Endothelial cell of umbilical vein (primary cell): ENCODE data around the gene SERINC2. TPM values are rescaled to one million over a fixed set of nuclear protein-coding genes. Genes with fewer than 3 reads are reported as not detected.

Experiments used
- BruUV-seq: library from RNA; stranded (reverse); fragments of 400-500 nt; replicated peaks from 2 replicates; lab custom pipeline; 2021; lab: Mats Ljungman, UMichigan
- CTCF ChIA-PET: fragments of 300-600, 350-600 bp; sonication (Branson Sonifier 250); formaldehyde crosslinking; loops from one replicate; lab custom pipeline; 2021; ENCODE audit warnings: antibody characterized with exemption, inconsistent platforms; lab: Charles Lee
- POLR2A ChIA-PET: fragments of 300-600, 350-600 bp; sonication (Branson Sonifier 250); formaldehyde crosslinking; loops from one replicate; lab custom pipeline; 2021; ENCODE audit warnings: antibody characterized with exemption, inconsistent platforms; lab: Charles Lee
- DNase-seq: peaks from one replicate; pipeline ENCODE4 v3.0.0-alpha.2; 2011; ENCODE audit warnings: low read depth, low spot score
- FAIRE-seq: peaks from 2 replicates; lab custom pipeline; 2011; peaks lifted over from hg19 to GRCh38; lab: Jason Lieb, UNC
- H2AFZ ChIP-seq: 2 replicates; pipeline ENCODE4 v1.6.0; 2012; ENCODE audit warnings: low read depth, low read length, control low read depth, inconsistent platforms
- H3K27ac ChIP-seq: 2 replicates; pipeline ENCODE4 v1.5.1; 2011; ENCODE audit warnings: low read depth, mild to moderate bottlenecking, control low read depth, low read length, moderate library complexity; ENCODE audit not compliant: insufficient read depth
- H3K27me3 ChIP-seq, 2 experiments: 2 replicates each; pipeline versions ENCODE4 v1.6.0 to v1.6.1; 2011; ENCODE audit warnings: low read length in 2 of 2, mixed read lengths in 1 of 2; ENCODE audit not compliant: control insufficient read depth in 2 of 2, insufficient read depth in 2 of 2
- H3K36me3 ChIP-seq, 2 experiments: 2 replicates in 1 of 2; 3 replicates in 1 of 2; pipeline ENCODE4 v1.5.1; 2011; ENCODE audit warnings: low read length in 2 of 2, mild to moderate bottlenecking in 1 of 2, moderate library complexity in 1 of 2; ENCODE audit not compliant: control insufficient read depth in 2 of 2, insufficient read depth in 2 of 2; ENCODE audit errors: extremely low read depth in 1 of 2
- H3K4me1 ChIP-seq: 3 replicates; pipeline ENCODE4 v1.5.1; 2011; ENCODE audit warnings: mild to moderate bottlenecking, low read length; ENCODE audit not compliant: control insufficient read depth, insufficient read depth; ENCODE audit errors: extremely low read depth
- H3K4me2 ChIP-seq: 2 replicates; pipeline ENCODE4 v1.6.1; 2011; ENCODE audit warnings: low read length, control low read depth, mixed read lengths; ENCODE audit not compliant: insufficient read depth
- H3K4me3 ChIP-seq, 3 experiments: fragments of 200-600 bp in 1 of 3; sonication (generic), shearing (Covaris generic) in 1 of 3; replicated peaks in 1 of 3; 2 replicates each; pipeline ENCODE4 v1.5.1; 2011 to 2016; ENCODE audit warnings: control low read depth in 3 of 3, low read length in 3 of 3, mild to moderate bottlenecking in 2 of 3, inconsistent platforms in 1 of 3, low read depth in 1 of 3, moderate library complexity in 1 of 3; ENCODE audit not compliant: insufficient read depth in 1 of 3
- H3K79me2 ChIP-seq: 2 replicates; pipeline ENCODE4 v1.6.0; 2012; ENCODE audit warnings: low read length, inconsistent platforms; ENCODE audit not compliant: control insufficient read depth, insufficient read depth
- H3K9ac ChIP-seq: replicated peaks from 2 replicates; pipeline ENCODE3; 2011; ENCODE audit warnings: low read length, control low read depth; ENCODE audit not compliant: insufficient read depth; ENCODE audit errors: extremely low read depth
- H3K9me1 ChIP-seq: replicated peaks from 3 replicates; pipeline ENCODE4 v1.6.0; 2011; ENCODE audit warnings: mild to moderate bottlenecking, low read length; ENCODE audit not compliant: control insufficient read depth, insufficient read depth; ENCODE audit errors: extremely low read depth
- H3K9me3 ChIP-seq: replicated peaks from 2 replicates; pipeline ENCODE4 v1.5.1; 2012; ENCODE audit warnings: low read length, inconsistent platforms; ENCODE audit not compliant: control insufficient read depth, insufficient read depth
- H4K20me1 ChIP-seq: replicated peaks from 2 replicates; pipeline ENCODE3; 2011; ENCODE audit warnings: mild to moderate bottlenecking, low read length; ENCODE audit not compliant: control insufficient read depth, insufficient read depth; ENCODE audit errors: extremely low read depth
- CTCF ChIP-seq, 2 donors: IDR thresholded peaks; 1 replicate in 1 of 2; 2 replicates in 1 of 2; pipeline ENCODE4 v1.5.1; 2011; ENCODE audit warnings: low read length in 2 of 2, mild to moderate bottlenecking in 2 of 2, moderate library complexity in 2 of 2, control low read depth in 1 of 2, inconsistent platforms in 1 of 2, low read depth in 1 of 2; ENCODE audit not compliant: insufficient read depth in 1 of 2; ENCODE audit errors: extremely low read depth in 1 of 2
- EZH2 ChIP-seq: IDR thresholded peaks from 2 replicates; pipeline ENCODE4 v1.6.1; 2012; ENCODE audit warnings: borderline replicate concordance, low read depth, mild to moderate bottlenecking, moderate library complexity, low read length, inconsistent platforms; ENCODE audit not compliant: severe bottlenecking
- FOS ChIP-seq: IDR thresholded peaks from 2 replicates; pipeline ENCODE4 v1.6.1; 2011; ENCODE audit warnings: mild to moderate bottlenecking, low read length, moderate library complexity, borderline replicate concordance; ENCODE audit not compliant: insufficient read depth
- GATA2 ChIP-seq: IDR thresholded peaks from 2 replicates; pipeline ENCODE4 v1.7.0; 2011; ENCODE audit warnings: low read depth, mild to moderate bottlenecking, moderate library complexity, mixed read lengths, low read length; ENCODE audit not compliant: insufficient read length, insufficient read depth
- JUN ChIP-seq: IDR thresholded peaks from 2 replicates; pipeline ENCODE4 v1.6.1; 2011; ENCODE audit warnings: borderline replicate concordance, low read depth; ENCODE audit not compliant: insufficient read length, insufficient read depth
- MAX ChIP-seq: IDR thresholded peaks from 2 replicates; pipeline ENCODE4 v1.6.1; 2011; ENCODE audit not compliant: insufficient read depth, insufficient read length
- MYC ChIP-seq: IDR thresholded peaks from one replicate; pipeline ENCODE4 v1.6.1; 2011; ENCODE audit warnings: mild to moderate bottlenecking, low read depth, low read length
- POLR2A ChIP-seq: IDR thresholded peaks from 2 replicates; pipeline ENCODE4 v1.6.1; 2012; ENCODE audit warnings: low read depth, mild to moderate bottlenecking, control low read depth, low read length
- POLR2AphosphoS5 ChIP-seq: IDR thresholded peaks from 2 replicates; pipeline ENCODE4 v1.6.1; 2012; ENCODE audit warnings: low read depth, mild to moderate bottlenecking, control low read depth, low read length, moderate library complexity; ENCODE audit not compliant: insufficient read depth
- dilution Hi-C: fragments of 300-500 bp; cut with MboI; formaldehyde crosslinking; loops from one replicate; pipeline ENCODE4 v1.15.0; 2019; ENCODE audit warnings: low sequenced_read_pairs; ENCODE audit not compliant: extremely low pct_ligation_motif_present
- intact Hi-C: fragments of 100-400 bp; cut with micrococcal nuclease; formaldehyde crosslinking; loops from one replicate; pipeline ENCODE4 v1.10.0; 2022
- polyA plus RNA-seq, 4 experiments: library from polyadenylated mRNA; depleted of rRNA in 3 of 4; stranded (reverse) in 3 of 4; unstranded in 1 of 4; fragments of >200 nt; gene quantifications; 2 replicates each; pipeline versions ENCODE4 v1.2.1 to v1.2.3, GENCODE V29; 2011 to 2012; ENCODE audit warnings: missing spikeins in 1 of 4
- total RNA-seq: library from RNA; stranded (reverse); gene quantifications from 2 replicates; pipeline ENCODE4 v1.2.3, GENCODE V29; 2021

The SERINC2 gene
- total and polyA plus RNA-seq, 2 donors (not counting 3 experiments of a cell fraction or from before 2014, with no cell fraction given), result 19.4 to 34.6 TPM

GRCh38 chr1:31400393-31400792, 12.6 kb upstream of the SERINC2 start:
- no peak overlapping the region for H3K4me2 ChIP-seq
- FAIRE-seq (no peak), DNase-seq (no peak)
- POLR2A ChIA-PET, result no interaction called here
- H3K9me3 ChIP-seq, result no peaks in the 10 kb centered on the region
- H3K27me3 ChIP-seq, result no peaks in the 10 kb centered on the region
- CTCF ChIA-PET, result interaction anchor here (5.1 to 13.9 kb wide), 2 partner anchors 19 to 148 kb away, joined by 36 to 236 read pairs; partner anchors contain the start of gene SERINC2
- H3K27ac ChIP-seq, result no peak overlapping the region
- H3K4me3 ChIP-seq, result no peak overlapping the region
- no peak overlapping the region for H2AFZ ChIP-seq
- intact Hi-C loops (no loop called here), dilution Hi-C loops (no loop called here)
- H4K20me1 ChIP-seq, result no peaks in the 10 kb centered on the region
- no peaks in the 10 kb centered on the region for H3K36me3 ChIP-seq
- TF ChIP-seq MYC (no peak), EZH2 (no peak), FOS (no peak), CTCF (IDR thresholded peaks at IDR 0.05; ENCODE audit: extremely low read depth in 1 of 2, insufficient read depth in 1 of 2, low read depth in 1 of 2, low read length in 2 of 2) (no peak), MAX (no peak), POLR2AphosphoS5 (no peak), POLR2A (no peak), JUN (no peak), GATA2 (no peak)
- no peak overlapping the region for H3K9ac ChIP-seq
- no TSS peak for BruUV-seq
- no peaks in the 10 kb centered on the region for H3K9me1 ChIP-seq
- H3K79me2 ChIP-seq, result no peaks in the 10 kb centered on the region
- no peaks in the 10 kb centered on the region for H3K4me1 ChIP-seq
